DMS114 treated with DMSO at 0.1 percent for 48 hours (cell line): ENCODE results near the gene ACBD4.
"Not testable (repeated sequence)": the region's sequence is repeated elsewhere in the genome, so short reads cannot be mapped to it uniquely, and the experiment has no call there.

Experiments used
- DNase-seq: peaks from one replicate; lab custom pipeline; 2025; ENCODE audit not compliant: unreplicated experiment; lab: John Stamatoyannopoulos, UW

The ACBD4 gene

GRCh38 chr17:45117848-45118646, 17.4 kb upstream of the ACBD4 start:
- DNase-seq: no peak

DNA sequence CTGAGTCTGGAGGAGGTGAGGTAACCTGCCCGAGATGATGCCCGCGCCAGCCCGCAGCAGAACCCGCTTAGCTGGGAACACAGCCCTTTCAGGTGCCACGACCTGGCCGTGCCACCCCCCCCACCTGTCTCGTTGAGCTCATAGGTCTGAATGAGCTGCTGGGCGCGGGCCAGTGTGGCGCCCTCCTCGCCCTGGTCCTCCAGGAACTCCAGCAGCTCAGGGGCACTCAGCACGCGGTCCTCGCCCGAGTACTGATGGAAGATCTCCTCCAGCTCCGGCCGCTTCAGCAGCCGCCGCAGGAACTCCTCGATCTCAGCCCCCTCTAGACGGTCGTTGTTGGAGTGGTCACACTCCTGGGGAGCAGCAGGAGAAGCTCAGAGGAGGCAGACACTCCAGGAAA, 16.8 kb upstream of the ACBD4 start:
- DNase-seq: no peak

DNA sequence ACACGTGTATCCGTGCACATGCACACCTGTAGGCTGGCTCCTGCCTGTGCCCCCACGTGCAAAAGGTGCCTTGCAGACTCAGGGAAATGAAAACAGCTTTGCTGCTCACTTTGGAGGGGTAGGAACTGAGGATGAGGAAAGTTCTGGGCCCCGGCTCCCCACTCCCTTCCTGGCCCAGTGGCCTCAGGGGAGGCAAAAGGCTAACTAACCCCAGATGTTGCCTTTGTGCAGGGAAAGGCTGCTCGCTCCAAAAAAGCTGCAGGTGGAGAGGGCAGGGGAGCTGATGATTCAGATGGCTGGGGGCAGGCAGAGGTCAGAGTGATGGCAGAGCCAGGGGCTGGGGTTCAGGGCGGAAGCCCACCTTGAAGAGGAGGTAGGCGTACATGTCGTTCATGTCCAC, 15.5 kb upstream of the ACBD4 start:
- no peak for DNase-seq

DNA sequence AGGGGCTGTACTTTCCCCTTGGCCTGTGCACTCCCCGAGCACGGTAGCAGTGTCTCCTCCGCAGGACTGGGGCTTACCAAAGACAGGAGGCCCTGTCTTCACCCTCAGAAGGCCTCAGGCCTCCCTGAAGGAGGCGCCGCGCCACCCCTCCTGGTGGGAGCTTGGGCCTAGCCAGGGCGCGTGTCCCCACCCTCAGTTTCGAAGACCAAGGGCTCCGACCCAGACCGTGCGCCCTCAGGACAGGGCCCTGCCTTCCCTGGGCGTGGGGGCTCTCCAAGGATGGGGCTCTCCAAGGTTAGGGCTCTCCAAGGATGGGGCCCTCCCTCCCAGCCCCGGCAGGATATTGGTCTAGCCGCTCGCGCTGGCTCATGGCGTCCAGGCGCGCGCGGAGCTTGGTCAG, 14.9 kb upstream of the ACBD4 start:
- DNase-seq: no peak

DNA sequence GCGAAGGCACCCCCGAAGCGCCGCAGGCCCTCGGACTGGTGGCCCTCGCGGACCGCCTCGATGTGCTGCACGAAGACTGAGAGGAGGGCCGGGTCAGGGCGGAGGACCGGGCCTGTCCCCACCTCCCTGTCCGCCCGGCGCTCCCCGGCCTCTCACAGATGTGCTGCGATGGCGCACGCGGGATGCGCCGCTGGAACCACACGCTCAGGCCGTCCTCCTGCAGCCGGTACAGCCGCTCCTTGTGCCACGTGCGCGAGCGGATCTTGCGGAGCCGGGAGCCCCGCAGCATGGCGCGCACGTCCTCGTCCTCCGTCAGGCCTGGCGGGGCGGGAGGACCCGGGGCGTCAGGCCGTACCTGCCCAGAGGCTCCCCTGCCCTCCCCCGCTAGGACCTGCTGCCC, 14.4 kb upstream of the ACBD4 start:
- DNase-seq: no peak

- no peak for DNase-seq
These were observed 12.3 kb upstream of the ACBD4 start for GRCh38 chr17:45123076-45123770.

- DNase-seq: no peak
These were observed 11.3 kb upstream of the ACBD4 start for GRCh38 chr17:45123930-45124796.

DNA sequence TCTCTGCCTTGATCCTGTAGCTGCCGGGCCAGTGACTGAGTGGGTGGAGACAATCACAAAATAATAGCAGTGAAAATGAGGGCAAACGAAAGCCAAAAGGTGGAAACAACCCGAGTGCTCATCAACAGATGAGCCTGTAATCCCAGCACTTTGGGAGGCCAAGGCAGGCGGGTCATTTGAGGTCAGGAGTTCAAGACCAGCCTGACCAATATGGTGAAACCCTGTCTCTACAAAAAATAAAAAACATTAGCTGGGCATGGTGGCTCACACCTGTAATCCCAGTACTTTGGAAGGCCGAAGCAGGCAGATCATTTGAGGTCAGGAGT, 10.7 kb upstream of the ACBD4 start:
- DNase-seq: not testable (repeated sequence)

DNA sequence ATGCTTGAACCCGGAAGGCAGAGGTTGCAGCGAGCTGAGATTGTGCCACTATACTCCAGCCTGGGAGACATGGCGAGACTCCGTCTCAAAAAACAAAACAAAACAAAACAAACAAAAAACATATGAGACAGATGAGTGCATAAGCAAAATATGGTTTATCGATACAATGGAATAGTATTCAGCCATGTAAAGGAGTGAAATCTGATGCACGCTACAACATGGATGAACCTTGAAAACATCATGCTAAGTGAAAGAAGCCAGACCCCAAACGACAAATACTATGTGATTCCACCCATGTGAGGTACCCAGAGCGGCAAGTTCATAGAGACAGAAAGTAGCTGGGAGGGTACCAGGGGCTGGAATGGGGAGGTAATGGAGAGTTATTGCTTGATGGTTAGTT, 10.0 kb upstream of the ACBD4 start:
- DNase-seq: no peak

GRCh38 chr17:45127207-45127547, 8.3 kb upstream of the ACBD4 start:
- no peak for DNase-seq

- no peak for DNase-seq
These were observed 7.8 kb upstream of the ACBD4 start for GRCh38 chr17:45127548-45128300.

GRCh38 chr17:45128331-45128730, 7.2 kb upstream of the ACBD4 start:
- no peak for DNase-seq

- DNase-seq: no peak
These were observed 6.5 kb upstream of the ACBD4 start for GRCh38 chr17:45128989-45129388.

DNA sequence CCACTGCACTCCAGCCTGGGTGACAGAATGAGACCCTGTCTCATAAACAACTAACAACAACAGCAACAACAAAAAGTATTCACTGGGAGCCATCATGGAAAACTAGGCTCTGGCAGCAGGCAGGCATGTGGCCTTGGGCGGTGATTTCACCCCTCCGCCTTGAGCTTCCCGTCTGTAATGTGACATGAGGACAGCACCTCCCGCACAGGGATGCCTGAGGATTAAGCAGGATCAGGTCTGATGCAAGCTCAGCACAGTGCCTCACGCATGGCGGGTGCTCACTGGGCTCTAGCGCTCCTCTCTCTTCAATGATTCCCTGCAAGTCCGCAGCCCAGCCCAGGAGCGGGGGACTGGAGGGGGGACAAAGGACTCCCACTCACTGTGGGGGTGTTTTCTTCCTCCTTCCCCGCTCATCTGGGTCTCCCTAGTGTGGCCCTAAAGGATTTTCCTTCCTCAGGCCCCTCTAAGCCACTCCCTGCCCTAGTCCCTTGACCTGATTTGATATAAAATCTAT, 6.0 kb upstream of the ACBD4 start:
- no peak for DNase-seq

- DNase-seq: no peak
These were observed 5.4 kb upstream of the ACBD4 start for GRCh38 chr17:45129940-45130680.

- DNase-seq: no peak
These were observed 4.5 kb upstream of the ACBD4 start for GRCh38 chr17:45130681-45131615.

DNA sequence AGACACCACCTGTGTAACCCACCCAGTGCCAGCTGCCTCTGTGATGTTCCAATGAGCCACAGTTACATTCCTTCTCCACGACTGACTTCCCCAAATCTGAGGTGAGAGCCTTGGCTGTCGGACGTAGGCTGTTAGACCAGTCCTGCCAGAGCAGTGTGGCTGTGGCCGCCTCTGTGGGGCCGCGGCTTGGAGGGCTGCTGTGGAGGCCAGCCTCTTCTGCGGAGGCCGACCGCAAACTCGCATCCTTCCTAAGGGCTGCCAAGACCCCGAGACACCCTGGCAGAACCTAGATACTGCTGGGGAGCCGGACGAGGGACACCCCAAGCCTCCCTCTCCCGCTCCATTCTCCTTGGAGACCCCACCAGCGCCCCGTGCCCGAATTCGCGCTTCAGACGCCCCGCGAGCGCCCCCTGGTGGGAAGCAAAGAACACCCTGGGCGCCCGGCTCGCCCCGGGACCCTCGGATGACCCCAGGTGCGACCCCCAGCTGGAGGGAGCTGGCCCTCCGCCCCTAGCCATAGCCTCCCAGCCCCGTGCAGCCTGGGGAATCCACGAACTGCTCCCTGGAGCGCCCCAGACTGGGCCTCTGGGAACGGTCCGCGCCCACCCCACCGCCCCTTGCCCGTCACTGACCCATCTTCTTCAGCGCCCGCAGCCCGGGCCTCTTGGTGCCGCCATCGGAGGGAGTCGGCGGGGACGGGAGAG, 3.7 kb upstream of the ACBD4 start:
- DNase-seq: no peak

GRCh38 chr17:45132320-45132571, 3.2 kb upstream of the ACBD4 start, which contains the start of gene PLCD3:
Gene PLCD3, minus strand, starts transcription at chr17:45132515. Its CDS starts 105 bp downstream, at chr17:45132410.
- DNase-seq: no peak
